Omental fat pad (tissue), 4 donors: ENCODE data around the gene RNPS1. TPM values are rescaled to one million over a fixed set of nuclear protein-coding genes. Genes with fewer than 3 reads are reported as not detected.
A peak's percentile ranks its signal among the peaks of the same experiment; 100 is the strongest.
"Not testable (repeated sequence)": the region's sequence is repeated elsewhere in the genome, so short reads cannot be mapped to it uniquely, and the experiment has no call there.

Experiments used
- ATAC-seq: fragments of 150-250 bp; one replicate; pipeline ENCODE4 v1.9.1; 2016; ENCODE audit warnings: mild to moderate bottlenecking, moderate library complexity; ENCODE audit not compliant: low FRiP score
- DNase-seq: peaks from one replicate; pipeline ENCODE4 v3.0.0-alpha.2; 2019; ENCODE audit warnings: low spot score
- total RNA-seq, 4 donors: library from RNA; depleted of rRNA; stranded (reverse); fragments of >200 nt; gene quantifications; one replicate each; pipeline ENCODE4 v1.1.0, GENCODE V29; 2016
- TF ChIP-seq, protein P1 (sequence below), 3 donors: fragments of 450-650 bp; IDR thresholded peaks; one replicate each; pipeline ENCODE4 v1.5.1; 2016 to 2017; ENCODE audit warnings: antibody characterized with exemption in 3 of 3, mild to moderate bottlenecking in 3 of 3, moderate library complexity in 2 of 3

RNPS1 gene
- total RNA-seq, 4 donors from 2014 or later, result 84.9 to 171 (median 92.2) TPM

DNA sequence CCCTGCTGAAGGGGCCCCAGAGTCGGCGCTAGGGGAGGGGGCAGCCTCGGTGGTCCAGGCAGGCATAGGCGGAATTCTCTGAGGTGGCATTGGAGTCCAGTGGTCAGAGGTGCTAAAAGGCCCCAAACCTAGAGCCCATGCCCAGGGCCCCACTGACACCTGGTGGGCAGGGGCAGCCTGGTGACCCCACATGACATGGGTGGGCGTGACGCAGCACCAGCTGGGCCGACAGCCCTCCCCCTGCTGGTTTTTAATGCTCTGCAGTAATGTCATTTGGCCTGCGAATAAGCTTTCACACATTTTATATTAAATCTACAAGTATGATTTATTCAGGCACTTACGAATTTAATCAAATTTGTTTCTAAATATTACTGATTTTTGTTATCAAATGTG is 2.1 kb upstream of the RNPS1 start:
- ATAC-seq (no peak), DNase-seq (no peak)
- TF ChIP-seq, protein P1, sequence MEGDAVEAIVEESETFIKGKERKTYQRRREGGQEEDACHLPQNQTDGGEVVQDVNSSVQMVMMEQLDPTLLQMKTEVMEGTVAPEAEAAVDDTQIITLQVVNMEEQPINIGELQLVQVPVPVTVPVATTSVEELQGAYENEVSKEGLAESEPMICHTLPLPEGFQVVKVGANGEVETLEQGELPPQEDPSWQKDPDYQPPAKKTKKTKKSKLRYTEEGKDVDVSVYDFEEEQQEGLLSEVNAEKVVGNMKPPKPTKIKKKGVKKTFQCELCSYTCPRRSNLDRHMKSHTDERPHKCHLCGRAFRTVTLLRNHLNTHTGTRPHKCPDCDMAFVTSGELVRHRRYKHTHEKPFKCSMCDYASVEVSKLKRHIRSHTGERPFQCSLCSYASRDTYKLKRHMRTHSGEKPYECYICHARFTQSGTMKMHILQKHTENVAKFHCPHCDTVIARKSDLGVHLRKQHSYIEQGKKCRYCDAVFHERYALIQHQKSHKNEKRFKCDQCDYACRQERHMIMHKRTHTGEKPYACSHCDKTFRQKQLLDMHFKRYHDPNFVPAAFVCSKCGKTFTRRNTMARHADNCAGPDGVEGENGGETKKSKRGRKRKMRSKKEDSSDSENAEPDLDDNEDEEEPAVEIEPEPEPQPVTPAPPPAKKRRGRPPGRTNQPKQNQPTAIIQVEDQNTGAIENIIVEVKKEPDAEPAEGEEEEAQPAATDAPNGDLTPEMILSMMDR (IDR thresholded peaks at IDR 0.05), result no peak

DNA sequence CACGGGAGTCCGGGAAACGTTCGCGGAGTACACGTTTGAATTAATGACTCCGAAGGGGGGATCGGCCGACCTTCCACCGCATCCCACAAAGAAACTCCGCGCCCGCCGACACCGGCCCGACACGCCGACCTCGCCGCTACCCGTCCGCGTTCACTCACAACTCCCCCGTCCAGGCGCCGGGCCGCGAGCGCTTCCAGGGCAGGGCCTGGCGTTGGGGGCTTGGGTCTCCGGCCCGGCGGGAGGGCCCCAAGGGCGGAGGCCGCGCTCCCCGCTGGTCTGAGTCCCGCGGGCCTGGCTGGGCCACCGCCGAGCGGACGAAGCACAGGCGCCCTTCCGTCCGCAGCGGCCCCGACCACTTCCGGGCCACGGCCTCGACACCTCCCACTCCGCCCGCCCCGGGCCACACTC is 417 bp downstream of the RNPS1 start:
- ATAC-seq, result peak; percentile 72
- not testable (repeated sequence) for DNase-seq

DNA sequence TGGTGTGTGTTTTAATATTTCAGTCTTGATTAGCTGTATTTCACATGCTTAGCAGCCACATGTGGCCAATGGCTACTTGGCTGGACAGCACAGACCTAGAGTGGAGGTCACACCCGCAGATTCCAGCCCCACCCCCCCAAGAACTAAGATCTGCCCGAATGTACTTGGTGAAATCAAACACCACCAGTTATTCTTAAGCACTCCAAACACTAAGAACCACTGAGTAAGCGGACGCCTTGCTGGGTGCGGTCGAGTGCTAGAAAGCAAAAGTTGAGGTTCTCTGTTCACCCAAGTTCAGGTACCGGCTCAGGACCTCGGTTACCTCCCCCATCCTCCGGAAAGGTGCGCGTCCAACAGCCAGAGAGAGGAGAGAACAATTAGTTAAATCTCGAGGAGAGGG is 1.0 kb downstream of the RNPS1 start:
- ATAC-seq, DNase-seq: not testable (repeated sequence)

DNA sequence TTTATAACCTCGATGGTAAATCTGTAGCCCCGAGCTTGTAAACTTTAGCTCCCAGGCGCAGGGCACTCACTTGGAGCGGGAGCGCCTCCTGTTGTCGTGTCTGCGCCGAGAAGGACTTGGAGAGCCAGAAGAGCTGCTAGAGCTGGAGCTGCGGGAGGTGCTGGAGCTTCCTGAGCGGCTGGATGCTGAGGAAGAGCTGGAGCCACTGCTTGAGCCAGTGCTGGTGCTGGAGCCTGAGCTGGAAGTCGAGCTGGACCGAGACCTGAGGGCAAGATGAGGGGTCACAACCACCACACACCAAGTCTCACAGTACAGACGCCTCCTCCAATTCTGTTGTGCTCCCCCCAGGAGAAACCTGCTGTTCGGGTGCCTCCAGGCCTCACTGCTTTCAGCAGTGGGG is 4.9 kb downstream of the RNPS1 start:
- DNase-seq, ATAC-seq: not testable (repeated sequence)

DNA sequence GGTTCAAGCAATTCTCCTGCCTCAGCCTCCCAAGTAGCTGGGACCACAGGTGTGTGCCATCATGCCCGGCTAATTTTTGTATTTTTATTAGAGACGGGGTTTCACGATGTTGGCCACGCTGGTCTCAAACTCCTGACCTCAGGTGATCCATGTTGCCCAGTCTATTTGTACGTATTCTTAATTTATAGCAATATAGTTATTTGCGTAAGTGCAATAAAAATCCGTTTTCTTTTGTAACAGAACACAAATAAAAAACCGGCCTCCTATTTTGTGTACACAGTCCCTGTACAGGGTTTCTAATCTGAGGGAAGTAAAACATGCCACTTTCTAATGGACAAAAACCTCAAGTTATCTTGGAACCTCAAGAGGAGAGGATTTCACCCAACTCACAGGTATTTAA is 7.7 kb downstream of the RNPS1 start:
- DNase-seq (no peak), ATAC-seq (no peak)
- TF ChIP-seq, protein P1 (IDR thresholded peaks at IDR 0.05), result no peak

DNA sequence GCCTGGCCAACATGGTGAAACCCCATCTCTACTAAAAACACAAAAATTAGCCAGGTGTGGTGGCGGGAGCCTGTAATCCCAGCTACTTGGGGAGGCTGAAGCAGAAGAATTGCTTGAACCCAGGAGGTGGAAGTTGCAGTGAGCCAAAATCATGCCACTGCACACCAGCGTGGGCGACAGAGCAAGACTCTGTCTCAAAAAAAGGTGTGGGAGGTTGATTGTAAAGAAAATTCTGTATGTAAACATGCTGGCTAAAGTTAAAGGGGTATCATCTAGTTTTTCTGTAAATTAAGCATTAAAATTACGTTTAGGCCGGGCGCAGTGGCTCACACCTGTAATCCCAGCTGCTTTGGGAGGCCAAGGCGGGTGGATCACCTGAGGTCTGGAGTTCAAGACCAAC is 9.4 kb downstream of the RNPS1 start:
- DNase-seq, ATAC-seq: not testable (repeated sequence)

DNA sequence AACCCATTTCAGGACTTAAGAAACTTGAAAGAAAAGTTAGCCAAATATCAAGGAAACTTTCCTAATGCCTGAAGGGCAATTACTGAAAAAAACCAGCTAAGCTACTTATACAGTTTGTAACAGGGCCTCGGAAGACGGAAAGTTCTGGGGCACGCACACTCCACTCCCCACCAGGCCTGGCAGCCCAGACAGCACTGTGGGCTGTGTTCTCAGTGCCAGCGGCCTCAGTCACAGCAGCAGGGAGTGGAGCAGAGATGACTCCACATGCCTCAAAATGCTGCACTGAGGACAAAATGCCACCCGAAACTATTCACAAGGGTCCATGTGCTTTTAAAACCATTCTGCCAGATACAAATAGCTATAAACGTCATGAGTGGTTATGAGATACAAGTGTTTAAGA is 10.2 kb downstream of the RNPS1 start:
- DNase-seq, result no peak
- TF ChIP-seq, protein P1 (IDR thresholded peaks at IDR 0.05), result no peak
- ATAC-seq, result no peak

DNA sequence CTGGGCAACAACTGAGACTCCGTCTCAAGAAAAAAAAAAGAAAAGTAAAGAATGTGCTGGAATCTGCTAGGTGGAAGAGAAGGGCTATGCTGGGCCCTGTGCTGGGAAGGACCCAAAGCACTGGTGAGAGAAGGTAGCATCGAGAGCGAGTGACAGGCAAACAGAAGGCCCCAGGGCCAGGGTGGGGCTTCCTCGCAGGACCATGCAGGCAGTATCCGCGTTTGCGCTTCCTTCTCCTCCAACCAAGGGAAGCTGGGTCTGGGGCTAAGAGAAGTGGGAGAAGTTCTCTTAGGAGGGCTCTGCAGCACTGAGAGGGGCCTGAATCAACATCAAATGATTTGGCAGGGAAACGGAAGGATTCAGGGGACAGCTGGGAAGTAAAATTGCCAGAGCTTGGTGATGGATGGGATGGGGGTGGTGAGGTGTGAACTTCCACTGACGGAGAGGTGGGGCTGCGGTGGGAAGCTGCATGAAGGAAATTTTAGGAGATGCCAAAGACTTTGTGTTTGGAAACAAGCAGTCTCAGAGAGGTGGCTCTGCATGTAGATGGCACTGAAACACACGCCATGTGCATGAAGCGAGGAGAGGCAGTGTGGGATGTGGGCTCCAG is 11.3 kb downstream of the RNPS1 start:
- TF ChIP-seq, protein P1 (IDR thresholded peaks at IDR 0.05), result no peak
- DNase-seq (no peak), ATAC-seq (no peak)

DNA sequence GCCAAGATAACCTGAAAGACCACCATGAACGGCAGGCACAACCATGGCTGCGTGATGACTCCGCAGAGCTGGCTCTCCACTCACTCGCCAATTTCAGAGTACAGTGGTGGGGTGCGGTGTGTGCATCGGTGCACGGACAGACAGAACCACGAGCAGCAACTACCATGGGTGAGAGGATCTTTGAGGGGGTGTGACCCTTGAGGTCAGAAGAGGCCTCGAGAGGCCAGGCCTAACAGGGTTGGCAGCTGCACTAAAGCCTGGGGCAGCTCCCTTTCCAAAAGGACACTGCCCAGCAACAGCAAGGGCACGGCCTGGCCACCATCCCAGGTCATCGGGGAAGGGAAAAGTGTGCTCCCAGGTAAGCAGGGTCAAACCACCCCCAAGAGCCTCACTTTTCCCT is 14.6 kb downstream of the RNPS1 start:
- ATAC-seq (no peak), DNase-seq (no peak)
- TF ChIP-seq, protein P1 (IDR thresholded peaks at IDR 0.05), result no peak
